ENCODE measurements around the gene LPP. TPM values are rescaled to one million over a fixed set of nuclear protein-coding genes. Genes with fewer than 3 reads are reported as not detected.

The LPP gene
- total RNA-seq, 4 donors from 2014 or later = 141 to 248 (median 185) TPM

- TF ChIP-seq CTCF (IDR thresholded peaks at IDR 0.05; ENCODE audit: low read depth) = no peak
Measured at GRCh38 chr3:188383748-188384147, 229.8 kb downstream of the LPP start.

DNA sequence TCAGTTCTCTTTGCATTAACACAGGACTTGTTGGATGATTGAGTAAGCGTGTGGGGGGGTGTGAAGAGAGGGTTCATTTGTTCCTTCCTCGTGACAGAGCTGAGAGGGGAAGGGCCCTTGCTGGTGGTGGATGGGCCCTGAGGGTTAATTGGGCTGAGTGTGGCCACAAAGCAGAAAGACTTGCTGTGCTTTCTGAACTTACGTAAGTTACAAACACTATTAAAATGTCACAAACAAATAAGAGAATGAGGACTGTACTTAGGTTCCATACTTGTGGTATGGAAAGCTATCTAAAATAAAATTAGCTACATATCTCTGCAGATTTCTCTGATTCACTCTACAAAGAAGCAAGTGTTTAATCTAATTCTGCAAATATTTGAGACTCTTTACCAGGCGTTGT is 231.3 kb downstream of the LPP start:
- no peak for TF ChIP-seq CTCF (IDR thresholded peaks at IDR 0.05; ENCODE audit: low read depth)

GRCh38 chr3:188389711-188390342 is 235.9 kb downstream of the LPP start:
- no peak for TF ChIP-seq CTCF (IDR thresholded peaks at IDR 0.05; ENCODE audit: low read depth)

DNA sequence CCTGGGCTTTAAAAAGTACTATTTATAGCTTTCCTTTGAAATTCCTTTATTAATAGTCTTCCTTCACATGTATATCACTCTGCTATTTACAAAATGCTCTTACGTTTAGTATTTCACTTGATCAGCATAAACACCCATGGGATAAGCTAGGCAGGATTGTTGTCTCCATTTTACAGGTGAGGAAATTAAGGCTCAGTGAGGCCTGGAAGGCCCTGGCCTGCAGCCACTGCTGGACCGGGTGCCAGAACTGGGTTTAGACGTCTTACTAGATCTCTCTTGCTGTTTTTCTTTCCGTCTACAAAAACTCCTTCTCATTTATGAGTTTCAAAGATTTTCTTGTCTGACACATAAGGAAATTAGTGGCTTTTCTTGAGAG is 236.4 kb downstream of the LPP start:
- no peak for TF ChIP-seq CTCF (IDR thresholded peaks at IDR 0.05; ENCODE audit: low read depth)

GRCh38 chr3:188390775-188391443 is 237.0 kb downstream of the LPP start:
- no peak for TF ChIP-seq CTCF (IDR thresholded peaks at IDR 0.05; ENCODE audit: low read depth)

DNA sequence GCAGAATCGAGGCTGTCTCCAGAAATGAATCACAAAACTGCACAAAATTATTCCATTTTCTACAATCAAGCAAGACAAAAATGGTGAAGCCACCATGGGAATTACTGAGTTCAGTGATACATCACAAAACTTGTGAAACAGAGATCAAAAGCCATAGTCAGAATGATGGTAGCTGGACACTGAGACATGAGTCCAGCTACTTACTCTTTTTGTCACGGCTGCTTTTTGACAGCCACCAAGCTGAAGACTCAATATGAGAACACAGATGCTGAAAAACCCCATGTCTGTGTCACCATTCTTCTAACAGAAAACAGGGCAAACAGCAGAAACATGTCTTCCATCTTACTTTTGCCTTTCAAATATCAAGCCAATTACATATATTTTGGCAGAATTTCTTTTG is 237.6 kb downstream of the LPP start:
- no peak for TF ChIP-seq CTCF (IDR thresholded peaks at IDR 0.05; ENCODE audit: low read depth)

DNA sequence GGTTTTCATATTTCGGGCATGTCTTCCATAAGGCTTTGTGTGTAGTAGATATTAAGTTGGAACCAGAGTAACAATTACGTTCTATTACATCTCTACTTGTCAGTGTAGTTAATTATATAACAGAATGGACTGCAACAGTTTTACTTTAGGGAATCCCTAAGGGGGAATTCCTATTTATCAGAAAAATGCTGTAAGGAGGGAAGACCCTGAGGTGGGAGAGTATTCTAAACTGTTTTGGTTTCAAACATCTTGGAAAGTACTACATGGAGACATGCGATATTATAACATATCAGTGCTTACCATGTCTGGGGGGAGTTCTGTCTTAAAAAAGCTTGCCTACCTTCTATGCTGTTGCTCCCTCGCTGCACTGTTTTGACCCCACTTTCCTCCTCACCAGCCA is 238.1 kb downstream of the LPP start:
- no peak for TF ChIP-seq CTCF (IDR thresholded peaks at IDR 0.05; ENCODE audit: low read depth)
